Smooth muscle cell (in vitro differentiated cells): Measurements from ENCODE around the gene RNF213. TPM values are rescaled to one million over a fixed set of nuclear protein-coding genes. Genes with fewer than 3 reads are reported as not detected.

Experiments
- DNase-seq: peaks from one replicate; lab custom pipeline; 2025; ENCODE audit not compliant: unreplicated experiment; lab: John Stamatoyannopoulos, UW
- H2AFZ ChIP-seq: fragments of 200-600 bp; sonication (generic); 2 replicates; pipeline ENCODE4 v1.6.0; 2016; ENCODE audit warnings: antibody characterized with exemption, low read depth, mild to moderate bottlenecking
- H3F3A ChIP-seq: fragments of 200-600 bp; sonication (generic); 2 replicates; pipeline ENCODE4 v1.6.0; 2017; ENCODE audit warnings: antibody characterized with exemption, low read depth
- H3K27ac ChIP-seq: fragments of 200-600 bp; sonication (generic); 2 replicates; pipeline ENCODE4 v1.5.1; 2016; ENCODE audit warnings: low read depth, mild to moderate bottlenecking
- H3K27me3 ChIP-seq: fragments of 200-600 bp; sonication (generic); 2 replicates; pipeline ENCODE4 v1.6.1; 2016; ENCODE audit warnings: low read depth, mild to moderate bottlenecking
- H3K36me3 ChIP-seq: fragments of 200-600 bp; sonication (generic); 2 replicates; pipeline ENCODE4 v1.5.1; 2016; ENCODE audit warnings: low read depth
- H3K4me1 ChIP-seq: fragments of 200-600 bp; sonication (generic); 2 replicates; pipeline ENCODE4 v1.5.1; 2016; ENCODE audit warnings: low read depth
- H3K4me2 ChIP-seq: fragments of 200-600 bp; sonication (generic); 2 replicates; pipeline ENCODE4 v1.6.0; 2016; ENCODE audit warnings: mild to moderate bottlenecking
- H3K4me3 ChIP-seq: fragments of 200-600 bp; sonication (generic); 2 replicates; pipeline ENCODE4 v1.5.1; 2016; ENCODE audit warnings: mild to moderate bottlenecking
- H3K79me2 ChIP-seq: fragments of 200-600 bp; sonication (generic); 2 replicates; pipeline ENCODE4 v1.6.0; 2016; ENCODE audit warnings: low read depth, mild to moderate bottlenecking
- H3K9ac ChIP-seq: fragments of 200-600 bp; sonication (generic); 2 replicates; pipeline ENCODE4 v1.6.0; 2016; ENCODE audit warnings: low read depth
- H3K9me3 ChIP-seq: fragments of 200-600 bp; sonication (generic); replicated peaks from 2 replicates; pipeline ENCODE4 v1.5.1; 2016; ENCODE audit warnings: low read depth
- H4K20me1 ChIP-seq: fragments of 200-600 bp; sonication (generic); 2 replicates; pipeline ENCODE4 v1.6.0; 2016; ENCODE audit warnings: low read depth
- CTCF ChIP-seq: fragments of 200-600 bp; sonication (generic); IDR thresholded peaks from 2 replicates; pipeline ENCODE4 v1.5.1; 2017; ENCODE audit warnings: borderline replicate concordance, mild to moderate bottlenecking, antibody characterized with exemption; ENCODE audit not compliant: insufficient read depth, poor library complexity, severe bottlenecking
- WGBS: methylation state at CpG from one replicate; pipeline ENCODE4 v1.1.7; 2016; ENCODE audit warnings: low lambda C conversion rate; 5-methylcytosine and 5-hydroxymethylcytosine counted together
- polyA plus RNA-seq: library from polyadenylated mRNA; unstranded; fragments of >200 nt; fragmentation: Nextera tagmentation; extraction: Ambion mirVana; gene quantifications from 2 replicates; pipeline ENCODE4 v1.2.1, GENCODE V29; 2016
- total RNA-seq: library from RNA; depleted of rRNA; stranded (reverse); fragments of >200 nt; gene quantifications from 2 replicates; pipeline ENCODE4 v1.2.3, GENCODE V29; 2014

RNF213 gene
- total and polyA plus RNA-seq, 2 experiments from 2014 or later: 12.8 to 43.0 TPM

DNA sequence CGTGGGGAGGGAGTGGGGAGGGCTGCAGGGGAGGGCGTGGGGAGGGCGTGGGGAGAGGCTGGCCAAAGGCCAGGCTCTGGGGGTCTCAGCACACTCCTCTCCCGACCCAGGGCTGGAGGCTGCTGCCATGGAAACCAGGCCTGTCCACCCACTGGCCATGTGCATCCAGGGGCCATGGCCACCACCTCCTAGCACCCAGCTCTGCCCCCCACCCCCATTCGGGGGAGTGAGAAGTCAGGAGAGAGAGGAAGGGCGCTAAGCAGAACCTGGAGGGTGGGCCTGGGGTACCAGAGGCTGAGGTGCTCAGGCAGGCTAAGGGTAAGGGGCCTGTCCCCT lies 184.0 kb downstream of the RNF213 start:
- Histone ChIP-seq H3K36me3 (no peaks in the 10 kb centered on the region), H3K27ac (no peak overlapping the region), H3K4me1 (no peaks in the 10 kb centered on the region), H3K27me3 (peaks cover 11% of the 10 kb centered on the region), H3K4me2 (no peak overlapping the region), H3K9me3 (no peaks in the 10 kb centered on the region), H3K9ac (no peak overlapping the region), H3K79me2 (no peaks in the 10 kb centered on the region), H4K20me1 (peaks cover 47% of the 10 kb centered on the region), H3F3A (no peaks in the 10 kb centered on the region), H2AFZ (no peak overlapping the region), H3K4me3 (no peak overlapping the region)
- WGBS: 82% methylated on average over 3 of the region's 6 CpGs
- DNase-seq: no peak
- TF ChIP-seq CTCF: no peak

- H3K27me3 ChIP-seq: peaks cover 11% of the 10 kb centered on the region
- H3K27ac ChIP-seq: no peak overlapping the region
- no peak for TF ChIP-seq CTCF
- H3K9ac ChIP-seq: no peak overlapping the region
- DNase-seq: no peak
- no peaks in the 10 kb centered on the region for H3F3A ChIP-seq
- H3K79me2 ChIP-seq: no peaks in the 10 kb centered on the region
- no peaks in the 10 kb centered on the region for H3K36me3 ChIP-seq
- no peaks in the 10 kb centered on the region for H3K4me1 ChIP-seq
- H4K20me1 ChIP-seq: peaks cover 43% of the 10 kb centered on the region
- WGBS: 83% methylated on average over 20 of the region's 26 CpGs
- H3K4me3 ChIP-seq: no peak overlapping the region
- H3K4me2 ChIP-seq: no peak overlapping the region
- no peaks in the 10 kb centered on the region for H3K9me3 ChIP-seq
- H2AFZ ChIP-seq: no peak overlapping the region
Measured at GRCh38 chr17:80445007-80445725, 184.5 kb downstream of the RNF213 start.

- H3K4me1 ChIP-seq: no peaks in the 10 kb centered on the region
- no peak overlapping the region for H2AFZ ChIP-seq
- no peaks in the 10 kb centered on the region for H3K36me3 ChIP-seq
- H3K79me2 ChIP-seq: no peaks in the 10 kb centered on the region
- WGBS: 90% methylated on average over 10 of the region's 10 CpGs
- no peak overlapping the region for H3K4me2 ChIP-seq
- no peaks in the 10 kb centered on the region for H3F3A ChIP-seq
- no peak for TF ChIP-seq CTCF
- DNase-seq: no peak
- no peak overlapping the region for H3K4me3 ChIP-seq
- H3K9ac ChIP-seq: no peak overlapping the region
- no peak overlapping the region for H3K27ac ChIP-seq
- H3K27me3 ChIP-seq: peaks cover 11% of the 10 kb centered on the region
- no peaks in the 10 kb centered on the region for H3K9me3 ChIP-seq
- peaks cover 37% of the 10 kb centered on the region for H4K20me1 ChIP-seq
Measured at GRCh38 chr17:80445726-80446110, 185.1 kb downstream of the RNF213 start.

DNA sequence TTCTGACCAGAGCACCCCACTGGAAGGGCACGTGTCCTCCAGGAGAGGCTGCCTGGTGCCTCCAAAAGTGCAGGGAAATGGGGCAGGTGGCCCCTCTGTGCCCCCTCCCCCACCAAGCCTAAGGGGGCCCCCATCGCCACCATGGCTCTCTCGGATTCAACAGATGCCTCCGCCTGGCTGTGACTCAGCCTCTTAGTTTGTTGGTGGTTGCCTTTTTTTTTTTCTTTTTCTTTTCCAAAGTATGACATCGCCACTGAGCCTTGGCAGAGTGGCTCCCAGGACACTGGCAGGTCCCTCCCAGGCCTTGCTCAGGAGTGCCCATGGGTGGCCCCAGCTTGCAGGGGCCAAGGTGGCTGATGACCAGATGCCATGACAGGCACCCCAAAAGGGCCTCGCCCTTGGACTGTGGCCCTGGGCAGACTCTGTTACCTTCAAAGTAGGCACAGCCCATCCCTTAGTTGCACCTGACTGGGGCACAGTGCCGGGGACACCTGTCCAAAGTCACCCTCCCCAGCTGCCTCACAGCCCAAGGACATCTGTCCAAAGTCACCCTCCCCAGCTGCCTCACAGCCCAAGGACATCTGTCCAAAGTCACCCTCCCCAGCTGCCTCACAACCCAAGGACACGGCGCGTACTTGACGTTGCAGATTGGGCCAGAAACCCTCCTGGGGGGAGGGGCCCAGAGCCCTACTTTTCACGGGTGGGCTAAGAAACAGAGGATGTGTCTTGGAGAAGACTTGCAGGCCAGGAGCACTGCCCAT lies 186.2 kb downstream of the RNF213 start:
- no peak for TF ChIP-seq CTCF
- H3K27ac ChIP-seq: no peak overlapping the region
- no peaks in the 10 kb centered on the region for H3K4me1 ChIP-seq
- no peaks in the 10 kb centered on the region for H3F3A ChIP-seq
- no peaks in the 10 kb centered on the region for H3K9me3 ChIP-seq
- no peaks in the 10 kb centered on the region for H3K36me3 ChIP-seq
- no peaks in the 10 kb centered on the region for H3K79me2 ChIP-seq
- peaks cover 11% of the 10 kb centered on the region for H3K27me3 ChIP-seq
- no peak overlapping the region for H3K4me3 ChIP-seq
- WGBS: 61% methylated on average over 12 of the region's 12 CpGs
- no peak overlapping the region for H3K4me2 ChIP-seq
- no peak overlapping the region for H2AFZ ChIP-seq
- no peak overlapping the region for H3K9ac ChIP-seq
- no peak for DNase-seq
- H4K20me1 ChIP-seq: peaks cover 28% of the 10 kb centered on the region
